HG03354 (cell line): Measurements from ENCODE around the gene PLD3.
"Not testable (repeated sequence)": the region's sequence is repeated elsewhere in the genome, so short reads cannot be mapped to it uniquely, and the experiment has no call there.

ENCODE experiments used
- ATAC-seq: cut with Tn5 transposase; IDR thresholded peaks from one replicate; pipeline ENCODE4 v1.9.1; 2021; ENCODE audit warnings: mild to moderate bottlenecking; ENCODE audit not compliant: unreplicated experiment, poor library complexity, severe bottlenecking

The PLD3 gene

GRCh38 chr19:40331052-40331451, 17.4 kb upstream of the PLD3 start:
- ATAC-seq, result no peak

GRCh38 chr19:40332669-40333068, 15.8 kb upstream of the PLD3 start:
- ATAC-seq, result no peak

GRCh38 chr19:40333083-40333482, 15.4 kb upstream of the PLD3 start:
- not testable (repeated sequence) for ATAC-seq

- ATAC-seq, result no peak
Measured at GRCh38 chr19:40335101-40335500, 13.4 kb upstream of the PLD3 start.

GRCh38 chr19:40335855-40336600, 12.5 kb upstream of the PLD3 start:
- ATAC-seq, result no peak

- ATAC-seq, result no peak
Measured at GRCh38 chr19:40336601-40336900, 11.9 kb upstream of the PLD3 start.

- ATAC-seq, result no peak
Measured at GRCh38 chr19:40337107-40337506, 11.4 kb upstream of the PLD3 start.

- ATAC-seq, result no peak
Measured at GRCh38 chr19:40337594-40337993, 10.9 kb upstream of the PLD3 start.

GRCh38 chr19:40339018-40339728, 9.3 kb upstream of the PLD3 start:
- no peak for ATAC-seq

- ATAC-seq, result no peak
Measured at GRCh38 chr19:40341601-40342482, 6.7 kb upstream of the PLD3 start.

GRCh38 chr19:40342644-40343311, 5.7 kb upstream of the PLD3 start:
- ATAC-seq, result no peak

- ATAC-seq, result no peak
Measured at GRCh38 chr19:40344422-40344821, 4.1 kb upstream of the PLD3 start.

- no peak for ATAC-seq
Measured at GRCh38 chr19:40348961-40349507, 539 bp downstream of the PLD3 start.

GRCh38 chr19:40355975-40356680, 7.6 kb downstream of the PLD3 start:
- no peak for ATAC-seq

GRCh38 chr19:40356681-40357595, 8.4 kb downstream of the PLD3 start:
- no peak for ATAC-seq

- no peak for ATAC-seq
Measured at GRCh38 chr19:40357640-40358039, 9.1 kb downstream of the PLD3 start.

GRCh38 chr19:40358773-40359172, 10.3 kb downstream of the PLD3 start:
- peak; percentile 52 for ATAC-seq

- no peak for ATAC-seq
Measured at GRCh38 chr19:40360020-40360707, 11.7 kb downstream of the PLD3 start.
